Activated T-cell treated with anti-CD3 and anti-CD28 coated beads for 1 hour (primary cell): ENCODE data around the gene BMP8A.
"Not testable (repeated sequence)": the region's sequence is repeated elsewhere in the genome, so short reads cannot be mapped to it uniquely, and the experiment has no call there.

ENCODE experiments used
- DNase-seq: peaks from one replicate; pipeline ENCODE4 v3.0.0-alpha.2; 2020; ENCODE audit warnings: low read depth

BMP8A gene

GRCh38 chr1:39483276-39483675 lies 8.2 kb upstream of the BMP8A start:
- DNase-seq, result no peak

GRCh38 chr1:39484564-39484963 lies 6.9 kb upstream of the BMP8A start:
- DNase-seq, result no peak

GRCh38 chr1:39485046-39485803 lies 6.2 kb upstream of the BMP8A start:
- DNase-seq, result no peak

GRCh38 chr1:39488012-39488545 lies 3.4 kb upstream of the BMP8A start:
- DNase-seq, result no peak

- DNase-seq, result no peak
Observed at GRCh38 chr1:39488793-39489566, 2.5 kb upstream of the BMP8A start.

- DNase-seq, result no peak
Observed at GRCh38 chr1:39489567-39490239, 1.7 kb upstream of the BMP8A start.

GRCh38 chr1:39490596-39491145 lies 765 bp upstream of the BMP8A start:
- DNase-seq, result no peak

GRCh38 chr1:39492118-39493042 lies 944 bp downstream of the BMP8A start:
- DNase-seq, result not testable (repeated sequence)

GRCh38 chr1:39493043-39493810 lies 1.8 kb downstream of the BMP8A start:
- not testable (repeated sequence) for DNase-seq

GRCh38 chr1:39494671-39495410 lies 3.4 kb downstream of the BMP8A start:
- DNase-seq, result no peak

GRCh38 chr1:39496520-39496919 lies 5.1 kb downstream of the BMP8A start:
- DNase-seq, result not testable (repeated sequence)

GRCh38 chr1:39497585-39497984 lies 6.1 kb downstream of the BMP8A start:
- DNase-seq, result no peak

- not testable (repeated sequence) for DNase-seq
Observed at GRCh38 chr1:39498096-39498710, 6.8 kb downstream of the BMP8A start.

GRCh38 chr1:39498821-39499220 lies 7.4 kb downstream of the BMP8A start:
- not testable (repeated sequence) for DNase-seq

GRCh38 chr1:39499668-39500067 lies 8.2 kb downstream of the BMP8A start:
- DNase-seq, result no peak

GRCh38 chr1:39500862-39501389 lies 9.5 kb downstream of the BMP8A start:
- DNase-seq, result no peak

GRCh38 chr1:39501666-39502065 lies 10.2 kb downstream of the BMP8A start:
- DNase-seq, result no peak

- DNase-seq, result not testable (repeated sequence)
Observed at GRCh38 chr1:39504436-39504835, 13.0 kb downstream of the BMP8A start.

GRCh38 chr1:39505289-39505688 lies 13.9 kb downstream of the BMP8A start:
- no peak for DNase-seq
